Gastrocnemius medialis (tissue), 4 donors: ENCODE measurements around the gene GPR157.

Experiments used
- POLR2A ChIP-seq, 2 donors: fragments of 450-650 bp; IDR thresholded peaks; one replicate each; pipeline ENCODE4 v1.6.1; 2017; ENCODE audit warnings: antibody characterized with exemption in 2 of 2, mild to moderate bottlenecking in 2 of 2, moderate library complexity in 2 of 2
- TF ChIP-seq, protein P1 (sequence below), 5 experiments: fragments of 450-650 bp in 3 of 5; fragments of 200-600 bp in 2 of 5; sonication (generic) in 2 of 5; IDR thresholded peaks in 4 of 5; conservative IDR thresholded peaks in 1 of 5; 1 replicate in 4 of 5; 2 replicates in 1 of 5; pipeline ENCODE4 v1.5.1; 2016 to 2019; ENCODE audit warnings: antibody characterized with exemption in 5 of 5, mild to moderate bottlenecking in 3 of 5, moderate library complexity in 3 of 5

DNA sequence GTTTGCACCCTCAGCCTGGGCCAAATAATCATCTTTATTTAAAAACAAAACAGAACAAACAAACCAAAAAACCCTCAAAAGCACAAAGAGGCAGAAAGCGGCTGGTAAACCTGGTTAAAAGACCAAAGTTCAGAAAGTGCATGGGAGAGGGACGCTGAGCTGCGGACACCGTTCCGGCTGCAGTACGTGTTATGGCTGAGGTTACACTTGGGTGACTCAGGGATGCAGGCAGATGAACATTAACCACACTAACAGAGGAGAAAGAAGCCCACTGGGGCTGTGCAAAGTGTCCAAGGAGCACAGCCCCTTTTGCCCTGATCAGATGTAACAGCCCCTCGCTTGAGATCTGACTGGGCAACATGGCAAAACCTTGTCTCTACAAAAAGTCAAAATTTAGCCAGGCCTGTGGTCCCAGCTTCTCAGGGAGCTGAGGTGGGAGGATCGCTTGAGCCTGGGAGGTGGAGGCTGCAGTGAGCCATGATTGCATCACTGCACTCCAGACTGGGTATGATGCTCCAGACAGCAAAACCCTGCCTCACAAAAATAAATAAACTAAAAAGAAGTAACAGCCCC is 28.3 kb downstream of the GPR157 start:
- TF ChIP-seq, protein P1, sequence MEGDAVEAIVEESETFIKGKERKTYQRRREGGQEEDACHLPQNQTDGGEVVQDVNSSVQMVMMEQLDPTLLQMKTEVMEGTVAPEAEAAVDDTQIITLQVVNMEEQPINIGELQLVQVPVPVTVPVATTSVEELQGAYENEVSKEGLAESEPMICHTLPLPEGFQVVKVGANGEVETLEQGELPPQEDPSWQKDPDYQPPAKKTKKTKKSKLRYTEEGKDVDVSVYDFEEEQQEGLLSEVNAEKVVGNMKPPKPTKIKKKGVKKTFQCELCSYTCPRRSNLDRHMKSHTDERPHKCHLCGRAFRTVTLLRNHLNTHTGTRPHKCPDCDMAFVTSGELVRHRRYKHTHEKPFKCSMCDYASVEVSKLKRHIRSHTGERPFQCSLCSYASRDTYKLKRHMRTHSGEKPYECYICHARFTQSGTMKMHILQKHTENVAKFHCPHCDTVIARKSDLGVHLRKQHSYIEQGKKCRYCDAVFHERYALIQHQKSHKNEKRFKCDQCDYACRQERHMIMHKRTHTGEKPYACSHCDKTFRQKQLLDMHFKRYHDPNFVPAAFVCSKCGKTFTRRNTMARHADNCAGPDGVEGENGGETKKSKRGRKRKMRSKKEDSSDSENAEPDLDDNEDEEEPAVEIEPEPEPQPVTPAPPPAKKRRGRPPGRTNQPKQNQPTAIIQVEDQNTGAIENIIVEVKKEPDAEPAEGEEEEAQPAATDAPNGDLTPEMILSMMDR (IDR thresholded peaks at IDR 0.05 in 4 of 5, conservative IDR thresholded peaks at IDR 0.05 in 1 of 5), result no peak
- TF ChIP-seq POLR2A (IDR thresholded peaks at IDR 0.05), result no peak
